Left ventricle myocardium inferior (tissue), 1 donor: ENCODE measurements around the gene ZNF646. TPM values are rescaled to one million over a fixed set of nuclear protein-coding genes. Genes with fewer than 3 reads are reported as not detected.

Experiments used
- DNase-seq: peaks from one replicate; pipeline ENCODE4 v3.0.0-alpha.2; 2020
- H3K27ac ChIP-seq: fragments of 200-600 bp; replicated peaks from 2 replicates; pipeline ENCODE4 v1.8.0; 2021
- H3K27me3 ChIP-seq: fragments of 200-600 bp; 2 replicates; pipeline ENCODE4 v1.8.0; 2021; ENCODE audit warnings: low read depth
- H3K36me3 ChIP-seq: fragments of 200-600 bp; 2 replicates; pipeline ENCODE4 v1.8.0; 2021
- H3K4me1 ChIP-seq: fragments of 200-600 bp; 2 replicates; pipeline ENCODE4 v1.8.0; 2021
- H3K4me3 ChIP-seq: fragments of 200-600 bp; 2 replicates; pipeline ENCODE4 v1.8.0; 2021; ENCODE audit warnings: mild to moderate bottlenecking, moderate library complexity
- H3K9me3 ChIP-seq: fragments of 200-600 bp; replicated peaks from 2 replicates; pipeline ENCODE4 v1.8.0; 2021
- intact Hi-C: fragments of 100-400 bp; cut with micrococcal nuclease; formaldehyde crosslinking; loops from one replicate; pipeline ENCODE4 v1.11.0; 2022
- total RNA-seq: library from RNA; stranded (reverse); fragmentation: NEBNext Ultra II Directional; extraction: Animal tissue kit (Norgen Biotek cat#: 25700); gene quantifications from one replicate; pipeline ENCODE4 v1.2.1, GENCODE V29; 2021
- TF ChIP-seq, protein P1 (sequence below): fragments of 200-600 bp; IDR thresholded peaks from 2 replicates; pipeline ENCODE4 v1.8.0; 2021; ENCODE audit warnings: antibody characterized with exemption, mild to moderate bottlenecking, borderline replicate concordance
- donor health status: DM: no; HTN: yes; CAD: no; lungs with severe emphysema.

The ZNF646 gene
- total RNA-seq, 1 donor from 2014 or later, result 9.6 TPM

DNA sequence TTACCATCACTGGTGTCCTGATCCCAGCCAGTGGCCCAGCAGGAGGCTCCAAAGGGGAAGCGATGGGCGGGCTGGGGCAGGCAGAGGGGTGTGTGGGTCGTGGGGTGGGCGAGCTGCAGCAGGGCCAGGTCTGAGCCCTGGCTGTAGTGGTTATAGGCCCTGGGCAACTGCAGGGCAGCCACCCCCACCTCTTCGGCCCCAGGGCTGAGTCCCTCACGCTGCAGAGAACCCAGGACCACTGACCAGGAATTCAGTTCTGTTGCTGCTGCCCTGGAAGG lies 12.3 kb downstream of the ZNF646 start:
- Histone ChIP-seq H3K27ac (no peak overlapping the region), H3K9me3 (no peaks in the 10 kb centered on the region), H3K4me1 (peaks cover 16% of the 10 kb centered on the region), H3K27me3 (no peaks in the 10 kb centered on the region), H3K36me3 (peaks cover 73% of the 10 kb centered on the region), H3K4me3 (no peak overlapping the region)
- TF ChIP-seq, protein P1, sequence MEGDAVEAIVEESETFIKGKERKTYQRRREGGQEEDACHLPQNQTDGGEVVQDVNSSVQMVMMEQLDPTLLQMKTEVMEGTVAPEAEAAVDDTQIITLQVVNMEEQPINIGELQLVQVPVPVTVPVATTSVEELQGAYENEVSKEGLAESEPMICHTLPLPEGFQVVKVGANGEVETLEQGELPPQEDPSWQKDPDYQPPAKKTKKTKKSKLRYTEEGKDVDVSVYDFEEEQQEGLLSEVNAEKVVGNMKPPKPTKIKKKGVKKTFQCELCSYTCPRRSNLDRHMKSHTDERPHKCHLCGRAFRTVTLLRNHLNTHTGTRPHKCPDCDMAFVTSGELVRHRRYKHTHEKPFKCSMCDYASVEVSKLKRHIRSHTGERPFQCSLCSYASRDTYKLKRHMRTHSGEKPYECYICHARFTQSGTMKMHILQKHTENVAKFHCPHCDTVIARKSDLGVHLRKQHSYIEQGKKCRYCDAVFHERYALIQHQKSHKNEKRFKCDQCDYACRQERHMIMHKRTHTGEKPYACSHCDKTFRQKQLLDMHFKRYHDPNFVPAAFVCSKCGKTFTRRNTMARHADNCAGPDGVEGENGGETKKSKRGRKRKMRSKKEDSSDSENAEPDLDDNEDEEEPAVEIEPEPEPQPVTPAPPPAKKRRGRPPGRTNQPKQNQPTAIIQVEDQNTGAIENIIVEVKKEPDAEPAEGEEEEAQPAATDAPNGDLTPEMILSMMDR, result no peak
- no peak for DNase-seq
- intact Hi-C loops, result no loop called here

DNA sequence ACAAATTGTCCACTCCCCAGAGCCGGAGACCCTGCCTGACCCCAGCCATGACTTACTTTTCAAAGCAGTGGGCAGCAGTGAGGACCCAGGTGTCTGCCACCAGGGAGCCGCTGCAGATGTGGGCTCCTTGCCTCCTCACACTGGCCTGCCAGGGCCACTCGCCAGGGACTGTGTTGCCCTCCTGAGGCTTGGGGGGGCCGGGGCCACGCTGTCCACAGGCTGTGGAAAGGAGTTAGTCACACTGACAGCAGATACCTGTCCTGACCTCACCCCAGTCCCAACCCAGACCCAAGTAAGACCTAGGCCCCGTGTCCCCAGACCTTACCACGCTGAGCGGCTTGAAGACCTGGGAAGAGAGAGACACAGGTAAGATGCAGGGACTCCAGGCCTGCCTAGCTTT lies 13.3 kb downstream of the ZNF646 start:
- Histone ChIP-seq H3K4me3 (no peak overlapping the region), H3K4me1 (peaks cover 7% of the 10 kb centered on the region), H3K36me3 (peaks cover 65% of the 10 kb centered on the region), H3K9me3 (no peaks in the 10 kb centered on the region), H3K27me3 (no peaks in the 10 kb centered on the region), H3K27ac (no peak overlapping the region)
- DNase-seq, result no peak
- intact Hi-C loops, result no loop called here
- TF ChIP-seq, protein P1, result no peak

DNA sequence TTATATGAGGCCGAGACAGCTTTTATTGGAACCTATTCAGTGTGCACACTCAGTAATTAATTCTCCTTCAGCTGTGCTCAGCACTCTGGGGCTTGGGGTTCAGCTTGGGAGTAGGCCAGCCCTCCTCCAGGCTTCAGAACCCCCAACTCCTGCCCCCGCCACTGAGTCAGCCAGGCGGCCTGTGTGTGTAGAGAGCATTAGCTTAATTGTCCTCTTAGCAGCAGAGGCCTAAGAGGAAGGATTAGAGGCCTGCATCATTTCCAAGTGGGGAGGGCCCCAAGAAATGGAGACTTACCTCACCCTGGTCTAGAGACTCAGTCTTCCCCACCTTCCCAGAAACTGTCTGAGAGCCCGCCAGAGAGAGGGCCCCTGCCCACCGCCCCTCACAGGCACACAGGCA lies 13.7 kb downstream of the ZNF646 start:
- TF ChIP-seq, protein P1, result no peak
- peaks cover 2% of the 10 kb centered on the region for H3K4me1 ChIP-seq
- intact Hi-C loops, result no loop called here
- no peaks in the 10 kb centered on the region for H3K9me3 ChIP-seq
- H3K27me3 ChIP-seq, result no peaks in the 10 kb centered on the region
- no peak for DNase-seq
- peaks cover 60% of the 10 kb centered on the region for H3K36me3 ChIP-seq
- H3K4me3 ChIP-seq, result no peak overlapping the region
- no peak overlapping the region for H3K27ac ChIP-seq

DNA sequence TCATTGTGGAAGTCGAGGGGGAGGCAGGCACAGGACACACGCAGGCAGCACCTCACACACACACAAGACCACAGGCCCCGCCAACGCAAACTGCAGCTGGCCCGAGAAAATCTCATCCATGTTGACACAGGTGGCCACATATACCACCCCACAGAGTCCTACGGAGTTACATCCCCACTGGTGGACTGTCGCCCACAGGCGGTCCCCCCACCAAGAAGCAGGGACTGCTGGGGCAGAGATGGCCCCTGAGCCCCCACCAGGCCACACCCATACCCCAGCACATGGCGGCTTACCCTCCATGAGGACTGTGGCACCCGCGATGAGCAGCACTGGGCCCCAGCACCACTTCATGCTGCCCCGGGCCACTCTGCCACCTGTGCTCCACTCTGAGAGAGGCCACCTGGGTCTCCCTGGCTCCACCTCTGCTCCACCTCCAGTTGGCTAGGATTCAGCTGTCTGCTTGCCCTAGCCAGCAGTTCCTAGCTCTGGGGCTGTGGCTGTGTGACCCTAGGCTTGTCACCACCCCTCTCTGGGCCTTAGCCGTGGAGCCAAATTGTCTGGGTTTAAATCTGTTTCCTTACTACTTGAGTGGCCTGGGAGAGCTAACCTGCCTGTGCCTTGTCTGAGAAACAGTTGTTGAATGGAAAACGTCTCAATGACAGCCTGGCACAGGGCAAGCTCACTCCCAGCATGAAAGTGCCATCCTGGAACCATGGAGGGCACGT lies 14.4 kb downstream of the ZNF646 start, which contains the start of gene PRSS53:
Gene PRSS53 (minus strand): TSS at position 485 of the 725 bp plus-strand sequence. CDS start 134 bp downstream, at position 351.
- intact Hi-C loops, result no loop called here

GRCh38 chr16:31089199-31089598 lies 15.0 kb downstream of the ZNF646 start:
- TF ChIP-seq, protein P1, result no peak

More for the DNA sequence above, 14.4 kb downstream of the ZNF646 start, which contains the start of gene PRSS53:
- no peaks in the 10 kb centered on the region for H3K27me3 ChIP-seq
- TF ChIP-seq, protein P1, result no peak
- H3K27ac ChIP-seq, result no peak within 1 kb of the TSS
- H3K4me3 ChIP-seq, result no peak within 1 kb of the TSS
- DNase-seq, result no peak
- H3K9me3 ChIP-seq, result no peaks in the 10 kb centered on the region
- peaks cover 53% of the 10 kb centered on the region for H3K36me3 ChIP-seq
- H3K4me1 ChIP-seq, result peaks cover 6% of the 10 kb centered on the region

More at GRCh38 chr16:31089199-31089598, 15.0 kb downstream of the ZNF646 start:
- Histone ChIP-seq H3K27ac (no peak overlapping the region), H3K27me3 (no peaks in the 10 kb centered on the region), H3K36me3 (peaks cover 48% of the 10 kb centered on the region), H3K9me3 (no peaks in the 10 kb centered on the region), H3K4me1 (peaks cover 12% of the 10 kb centered on the region), H3K4me3 (no peak overlapping the region)
- intact Hi-C loops, result no loop called here
- DNase-seq, result no peak
